ENCODE data around the gene PNMA8A.

Gene PNMA8A

GRCh38 chr19:46482631-46483030, 11.3 kb upstream of the PNMA8A start:
- Mint-ChIP-seq H3K9me3 (no peaks in the 10 kb centered on the region), H3K27me3 (peaks cover 64% of the 10 kb centered on the region), H3K36me3 (ENCODE audit: low read depth) (no peaks in the 10 kb centered on the region)

GRCh38 chr19:46481947-46482346, 10.6 kb upstream of the PNMA8A start:
- peaks cover 57% of the 10 kb centered on the region for H3K27me3 Mint-ChIP-seq
- H3K36me3 Mint-ChIP-seq (ENCODE audit: low read depth), result no peaks in the 10 kb centered on the region
- H3K9me3 Mint-ChIP-seq, result no peaks in the 10 kb centered on the region
- H3K27ac Mint-ChIP-seq, result no peak overlapping the region
- H3K4me1 Mint-ChIP-seq (ENCODE audit: low read depth), result peaks cover 7% of the 10 kb centered on the region
- H3K4me3 Mint-ChIP-seq, result no peak overlapping the region

More at GRCh38 chr19:46482631-46483030, 11.3 kb upstream of the PNMA8A start:
- no peak overlapping the region for H3K4me3 Mint-ChIP-seq
- no peak overlapping the region for H3K27ac Mint-ChIP-seq
- peaks cover 7% of the 10 kb centered on the region for H3K4me1 Mint-ChIP-seq (ENCODE audit: low read depth)

GRCh38 chr19:46481223-46481848, 10.0 kb upstream of the PNMA8A start:
- Mint-ChIP-seq H3K4me1 (ENCODE audit: low read depth) (peaks cover 7% of the 10 kb centered on the region), H3K27ac (no peak overlapping the region), H3K9me3 (no peaks in the 10 kb centered on the region), H3K4me3 (no peak overlapping the region), H3K27me3 (peaks cover 51% of the 10 kb centered on the region), H3K36me3 (ENCODE audit: low read depth) (no peaks in the 10 kb centered on the region)

GRCh38 chr19:46480415-46480814, 9.1 kb upstream of the PNMA8A start:
- H3K4me3 Mint-ChIP-seq, result no peak overlapping the region
- H3K4me1 Mint-ChIP-seq (ENCODE audit: low read depth), result peaks cover 7% of the 10 kb centered on the region
- H3K27me3 Mint-ChIP-seq, result peaks cover 50% of the 10 kb centered on the region
- H3K36me3 Mint-ChIP-seq (ENCODE audit: low read depth), result no peaks in the 10 kb centered on the region
- no peak overlapping the region for H3K27ac Mint-ChIP-seq
- no peaks in the 10 kb centered on the region for H3K9me3 Mint-ChIP-seq

- Mint-ChIP-seq H3K36me3 (ENCODE audit: low read depth) (peaks cover under 1% of the 10 kb centered on the region), H3K9me3 (no peaks in the 10 kb centered on the region), H3K27ac (peak overlapping the region; percentile 67), H3K4me1 (ENCODE audit: low read depth) (peaks cover 7% of the 10 kb centered on the region), H3K27me3 (peaks cover 47% of the 10 kb centered on the region), H3K4me3 (peak overlapping the region; percentile 13)
These were observed 7.1 kb upstream of the PNMA8A start for GRCh38 chr19:46478356-46478986.

GRCh38 chr19:46475986-46476385, 4.6 kb upstream of the PNMA8A start:
- no peaks in the 10 kb centered on the region for H3K9me3 Mint-ChIP-seq
- H3K36me3 Mint-ChIP-seq (ENCODE audit: low read depth), result peaks cover 3% of the 10 kb centered on the region
- H3K27ac Mint-ChIP-seq, result no peak overlapping the region
- H3K4me1 Mint-ChIP-seq (ENCODE audit: low read depth), result peaks cover 7% of the 10 kb centered on the region
- peaks cover 44% of the 10 kb centered on the region for H3K27me3 Mint-ChIP-seq
- no peak overlapping the region for H3K4me3 Mint-ChIP-seq

- Mint-ChIP-seq H3K36me3 (ENCODE audit: low read depth) (peaks cover 3% of the 10 kb centered on the region), H3K4me3 (no peak overlapping the region), H3K4me1 (ENCODE audit: low read depth) (peaks cover 7% of the 10 kb centered on the region), H3K27ac (no peak overlapping the region), H3K27me3 (peaks cover 47% of the 10 kb centered on the region), H3K9me3 (no peaks in the 10 kb centered on the region)
These were observed 2.8 kb upstream of the PNMA8A start for GRCh38 chr19:46474211-46474610.

- Mint-ChIP-seq H3K27ac (no peak overlapping the region), H3K4me1 (ENCODE audit: low read depth) (no peaks in the 10 kb centered on the region), H3K9me3 (no peaks in the 10 kb centered on the region), H3K36me3 (ENCODE audit: low read depth) (peaks cover 3% of the 10 kb centered on the region), H3K4me3 (no peak overlapping the region), H3K27me3 (peaks cover 42% of the 10 kb centered on the region)
These were observed 1.2 kb upstream of the PNMA8A start for GRCh38 chr19:46472592-46472991.

- Mint-ChIP-seq H3K9me3 (no peaks in the 10 kb centered on the region), H3K4me1 (ENCODE audit: low read depth) (peaks cover under 1% of the 10 kb centered on the region), H3K27ac (no peak overlapping the region), H3K4me3 (peak overlapping the region; percentile 32), H3K27me3 (peaks cover 44% of the 10 kb centered on the region), H3K36me3 (ENCODE audit: low read depth) (peaks cover 3% of the 10 kb centered on the region)
These were observed 614 bp upstream of the PNMA8A start for GRCh38 chr19:46471811-46472543.

- Mint-ChIP-seq H3K27ac (no peak overlapping the region), H3K27me3 (peaks cover 41% of the 10 kb centered on the region), H3K9me3 (no peaks in the 10 kb centered on the region), H3K4me1 (ENCODE audit: low read depth) (peaks cover 6% of the 10 kb centered on the region), H3K4me3 (peak overlapping the region; percentile 53), H3K36me3 (ENCODE audit: low read depth) (peaks cover 3% of the 10 kb centered on the region)
These were observed 987 bp downstream of the PNMA8A start for GRCh38 chr19:46470376-46470775.

GRCh38 chr19:46469541-46470185, 1.7 kb downstream of the PNMA8A start:
- Mint-ChIP-seq H3K27ac (no peak overlapping the region), H3K4me1 (ENCODE audit: low read depth) (peaks cover 6% of the 10 kb centered on the region), H3K4me3 (no peak overlapping the region)

GRCh38 chr19:46466536-46467196, 4.7 kb downstream of the PNMA8A start:
- Mint-ChIP-seq H3K4me3 (no peak overlapping the region), H3K27ac (no peak overlapping the region), H3K36me3 (ENCODE audit: low read depth) (no peaks in the 10 kb centered on the region), H3K27me3 (peaks cover 14% of the 10 kb centered on the region), H3K9me3 (no peaks in the 10 kb centered on the region), H3K4me1 (ENCODE audit: low read depth) (peaks cover 6% of the 10 kb centered on the region)

More at GRCh38 chr19:46469541-46470185, 1.7 kb downstream of the PNMA8A start:
- peaks cover 3% of the 10 kb centered on the region for H3K36me3 Mint-ChIP-seq (ENCODE audit: low read depth)
- H3K9me3 Mint-ChIP-seq, result no peaks in the 10 kb centered on the region
- H3K27me3 Mint-ChIP-seq, result peaks cover 41% of the 10 kb centered on the region

GRCh38 chr19:46463516-46463915, 7.8 kb downstream of the PNMA8A start:
- no peak overlapping the region for H3K27ac Mint-ChIP-seq
- H3K4me1 Mint-ChIP-seq (ENCODE audit: low read depth), result peaks cover 6% of the 10 kb centered on the region
- no peak overlapping the region for H3K4me3 Mint-ChIP-seq
- H3K27me3 Mint-ChIP-seq, result peaks cover 9% of the 10 kb centered on the region
- H3K36me3 Mint-ChIP-seq (ENCODE audit: low read depth), result no peaks in the 10 kb centered on the region
- no peaks in the 10 kb centered on the region for H3K9me3 Mint-ChIP-seq

GRCh38 chr19:46461537-46461936, 9.8 kb downstream of the PNMA8A start:
- H3K4me1 Mint-ChIP-seq (ENCODE audit: low read depth), result peaks cover 1% of the 10 kb centered on the region
- peaks cover 4% of the 10 kb centered on the region for H3K27me3 Mint-ChIP-seq
- no peak overlapping the region for H3K4me3 Mint-ChIP-seq
- H3K36me3 Mint-ChIP-seq (ENCODE audit: low read depth), result no peaks in the 10 kb centered on the region
- H3K27ac Mint-ChIP-seq, result no peak overlapping the region
- H3K9me3 Mint-ChIP-seq, result no peaks in the 10 kb centered on the region

Measured in stimulated activated naive CD8-positive, alpha-beta T cell treated with anti-CD3 and anti-CD28 coated beads, Interleukin-15, Interleukin-2, amounts not matched to agents 100 ng/mL and 50 ng/mL, for 24 hours (primary cell).